Measurements from ENCODE around the gene SPRTN. TPM values are rescaled to one million over a fixed set of nuclear protein-coding genes. Genes with fewer than 3 reads are reported as not detected.

SPRTN gene
- total RNA-seq, 4 donors from 2014 or later, result 12.1 to 33.4 (median 16.7) TPM

DNA sequence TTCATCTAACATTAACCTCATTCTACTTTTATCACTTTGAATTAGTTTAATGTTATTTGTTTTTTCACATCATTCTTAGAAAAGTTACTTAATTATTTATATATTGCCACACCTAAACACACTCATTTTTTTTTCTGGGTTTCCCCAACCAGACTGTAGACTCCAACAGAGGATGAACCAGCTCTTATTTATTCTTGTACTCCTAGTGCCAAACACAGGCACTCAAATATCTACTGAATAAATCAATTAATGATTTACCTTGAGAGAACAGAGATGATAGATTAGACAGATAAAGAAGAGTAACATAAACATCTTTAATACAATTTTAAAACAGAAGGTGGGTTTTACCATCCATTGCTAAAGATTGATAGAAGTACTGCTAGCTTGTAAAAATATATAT, 48.4 kb downstream of the SPRTN start:
- no peak overlapping the region for H3K27ac ChIP-seq
- H3K4me3 ChIP-seq, result no peak overlapping the region
- peaks cover 0 to 44% (median 4%) of the 10 kb centered on the region in 4 donors for H3K4me1 ChIP-seq
- no peaks in the 10 kb centered on the region for H3K36me3 ChIP-seq
- TF ChIP-seq CTCF (IDR thresholded peaks at IDR 0.05) (no peak), EP300 (IDR thresholded peaks at IDR 0.05) (no peak), POLR2A (IDR thresholded peaks at IDR 0.05) (no peak)
- no peaks in the 10 kb centered on the region for H3K27me3 ChIP-seq
- no peak for DNase-seq (ENCODE audit: low spot score in 2 of 2)
- no peaks in the 10 kb centered on the region for H3K9me3 ChIP-seq

DNA sequence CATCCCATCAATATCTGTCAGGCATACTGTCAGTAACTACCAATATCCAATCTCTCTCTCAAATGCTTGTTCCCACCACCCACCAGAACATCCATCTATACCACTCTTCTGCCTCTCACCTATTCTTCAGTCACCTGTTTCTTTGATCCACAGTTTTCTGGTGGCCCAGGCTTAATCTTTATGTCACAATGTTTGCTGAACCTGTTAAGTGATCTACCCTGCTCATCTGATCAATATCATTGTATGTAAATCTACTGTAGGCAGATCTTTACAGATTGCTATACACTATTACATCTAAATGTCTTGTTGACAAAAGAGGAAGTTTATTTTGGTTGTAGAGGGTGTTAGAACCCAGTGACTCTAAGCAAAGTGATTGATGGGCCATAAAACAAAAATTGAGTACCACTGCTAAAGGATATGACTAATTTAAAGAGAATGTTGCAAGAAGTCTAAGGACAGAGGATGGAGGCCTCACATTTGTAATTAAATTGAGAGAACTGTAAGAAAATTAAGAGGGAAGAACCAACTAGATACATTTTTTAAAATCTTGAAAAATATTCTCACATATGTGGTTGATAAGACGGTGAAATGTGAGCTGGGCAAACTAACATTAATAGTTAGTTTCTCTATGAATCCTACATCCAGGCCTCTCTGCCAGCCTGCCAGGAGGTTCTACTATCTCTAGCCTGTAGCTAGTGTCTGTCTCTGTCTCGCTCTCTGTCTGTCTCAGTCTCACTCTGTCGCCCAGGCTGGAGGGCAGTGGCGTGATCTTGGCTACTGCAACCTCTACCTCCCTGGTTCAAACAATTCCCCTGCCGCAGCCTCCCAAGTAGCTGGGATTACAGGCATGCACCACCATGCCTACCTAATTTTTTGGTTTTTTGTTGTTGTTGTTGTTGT, 49.9 kb downstream of the SPRTN start:
- no peaks in the 10 kb centered on the region for H3K27me3 ChIP-seq
- no peak for DNase-seq (ENCODE audit: low spot score in 2 of 2)
- peaks cover 0 to 38% (median 4%) of the 10 kb centered on the region in 4 donors for H3K4me1 ChIP-seq
- no peak overlapping the region for H3K4me3 ChIP-seq
- no peaks in the 10 kb centered on the region for H3K36me3 ChIP-seq
- H3K9me3 ChIP-seq, result no peaks in the 10 kb centered on the region
- WGBS, 2 donors, result 74 to 93% methylated on average over 5 of the region's 5 CpGs
- no peak overlapping the region for H3K27ac ChIP-seq
- no peak for TF ChIP-seq EP300 (IDR thresholded peaks at IDR 0.05)
- no peak for TF ChIP-seq CTCF (IDR thresholded peaks at IDR 0.05)
- TF ChIP-seq POLR2A (IDR thresholded peaks at IDR 0.05), result no peak

DNA sequence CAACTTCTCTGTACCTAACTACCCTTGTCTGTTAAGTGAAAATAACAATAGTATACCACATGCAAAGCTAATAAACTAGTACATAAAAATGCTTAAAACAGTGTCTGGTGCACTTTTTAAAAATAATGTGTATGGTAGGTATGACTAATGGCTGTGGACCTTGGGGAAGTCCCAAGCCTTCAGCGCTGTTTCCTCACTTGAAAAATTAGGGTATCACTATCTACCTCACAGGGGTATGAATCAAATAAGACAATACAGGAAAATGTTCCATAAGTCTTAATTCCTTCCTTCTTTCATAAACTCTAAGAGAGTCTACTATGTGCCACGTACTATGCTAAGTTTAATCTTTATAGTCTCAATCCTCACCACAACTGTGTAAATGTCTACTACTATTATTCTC, 52.0 kb downstream of the SPRTN start:
- Histone ChIP-seq H3K4me1 (peaks cover 0 to 37% (median 6%) of the 10 kb centered on the region in 4 donors), H3K27me3 (no peaks in the 10 kb centered on the region), H3K27ac (no peak overlapping the region), H3K36me3 (no peaks in the 10 kb centered on the region), H3K9me3 (no peaks in the 10 kb centered on the region), H3K4me3 (no peak overlapping the region)
- TF ChIP-seq CTCF (IDR thresholded peaks at IDR 0.05), result no peak
- TF ChIP-seq EP300 (IDR thresholded peaks at IDR 0.05), result no peak
- TF ChIP-seq POLR2A (IDR thresholded peaks at IDR 0.05), result no peak
- WGBS, 2 donors, result 49 to 90% methylated on average over 2 of the region's 2 CpGs
- DNase-seq (ENCODE audit: low spot score in 2 of 2), result no peak

GRCh38 chr1:231392389-231393131, 54.5 kb downstream of the SPRTN start:
- DNase-seq (ENCODE audit: low spot score in 2 of 2), result no peak
- WGBS, 2 donors, result 46 to 81% methylated on average over 1 of the region's 1 CpG
- Histone ChIP-seq H3K36me3 (no peaks in the 10 kb centered on the region), H3K27ac (no peak overlapping the region), H3K4me3 (no peak overlapping the region), H3K4me1 (peaks cover 0 to 62% (median 21%) of the 10 kb centered on the region in 4 donors), H3K9me3 (no peaks in the 10 kb centered on the region), H3K27me3 (no peaks in the 10 kb centered on the region)
- TF ChIP-seq CTCF (IDR thresholded peaks at IDR 0.05) (no peak), POLR2A (IDR thresholded peaks at IDR 0.05) (no peak), EP300 (IDR thresholded peaks at IDR 0.05) (no peak)

DNA sequence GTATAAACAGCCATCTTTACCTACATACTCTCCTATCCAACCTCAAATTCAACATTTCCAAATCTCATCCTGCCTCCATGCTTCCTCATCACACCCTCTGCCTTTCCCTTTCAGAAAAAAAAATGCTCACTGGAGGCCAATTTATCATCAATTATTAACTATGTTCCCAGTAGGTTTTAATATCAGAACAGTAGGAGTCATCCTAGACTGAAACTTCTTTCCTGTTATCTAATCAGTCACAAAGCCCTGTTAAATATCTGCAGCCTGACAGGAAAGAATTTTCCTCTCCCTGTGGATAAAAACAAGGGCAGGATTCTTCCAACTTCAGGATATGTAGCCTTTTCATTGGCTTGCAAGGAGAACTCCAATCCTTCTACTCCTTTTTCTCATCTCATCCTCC, 55.6 kb downstream of the SPRTN start:
- Histone ChIP-seq H3K27ac (no peak overlapping the region), H3K4me3 (no peak overlapping the region), H3K4me1 (peaks cover 0 to 62% (median 25%) of the 10 kb centered on the region in 4 donors), H3K36me3 (no peaks in the 10 kb centered on the region), H3K27me3 (no peaks in the 10 kb centered on the region), H3K9me3 (no peaks in the 10 kb centered on the region)
- TF ChIP-seq POLR2A (IDR thresholded peaks at IDR 0.05) (no peak), EP300 (IDR thresholded peaks at IDR 0.05) (no peak), CTCF (IDR thresholded peaks at IDR 0.05) (no peak)
- no peak for DNase-seq (ENCODE audit: low spot score in 2 of 2)

Data from tibial nerve (tissue), 4 donors.